NCI-H82 (cell line): ENCODE measurements around the gene RLN2.
A peak's percentile ranks its signal among the peaks of the same experiment; 100 is the strongest.

Experiments
- DNase-seq: peaks from one replicate; lab custom pipeline; 2025; lab: John Stamatoyannopoulos, UW

The RLN2 gene

DNA sequence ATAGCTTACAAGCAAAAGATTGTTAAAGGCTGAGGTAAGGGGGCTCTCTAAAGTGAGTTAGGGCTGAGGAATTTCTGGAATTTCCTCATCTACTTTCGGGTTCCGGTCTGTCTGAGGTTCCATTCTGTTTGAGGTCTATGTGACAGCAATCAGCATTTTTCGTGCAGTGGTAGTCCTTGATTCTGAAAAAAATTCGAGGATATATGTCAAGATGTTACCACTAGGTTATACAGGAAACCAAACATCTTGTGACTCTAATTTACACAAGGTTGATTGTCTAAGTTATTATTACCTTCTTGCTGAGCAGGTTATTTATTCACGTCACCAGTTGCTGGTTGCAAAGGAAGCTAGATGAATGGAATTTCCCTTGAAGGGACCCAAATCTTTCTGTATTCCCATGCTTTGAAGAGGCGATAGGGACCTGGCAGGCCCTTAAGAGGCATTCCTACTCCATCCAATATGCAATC, 35.2 kb downstream of the RLN2 start:
- DNase-seq: no peak

GRCh38 chr9:5265939-5266338, 38.6 kb downstream of the RLN2 start:
- peak; percentile 3 for DNase-seq

DNA sequence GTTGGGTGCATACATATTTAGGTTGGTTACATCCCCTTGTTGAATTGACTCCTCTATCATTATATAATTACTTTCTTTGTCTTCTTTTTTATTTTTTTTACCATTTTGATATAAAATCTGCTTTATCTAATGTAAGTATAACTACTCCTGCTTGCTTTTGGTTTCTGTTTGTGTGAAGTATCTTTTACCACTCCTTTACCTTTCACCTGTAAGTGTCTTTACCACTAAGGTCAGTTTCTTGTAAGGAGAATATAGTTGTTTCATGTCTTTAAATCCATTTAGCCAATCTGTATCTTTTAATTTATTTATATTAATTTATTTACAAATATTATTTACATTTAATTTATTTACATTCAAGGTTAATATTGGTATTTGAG, 40.3 kb downstream of the RLN2 start:
- DNase-seq: no peak

- peak; percentile 4 for DNase-seq
Observed at GRCh38 chr9:5263351-5264218, 40.9 kb downstream of the RLN2 start.
